Fibroblast of lung (primary cell): ENCODE data around the gene SNRNP25.

ENCODE experiments used
- CTCF ChIP-seq, 2 donors: IDR thresholded peaks in 1 of 2; conservative IDR thresholded peaks in 1 of 2; 1 replicate in 1 of 2; 2 replicates in 1 of 2; pipeline ENCODE4 v1.5.1; 2011 to 2012; ENCODE audit warnings: low read length in 2 of 2, control low read depth in 1 of 2, inconsistent platforms in 1 of 2, low read depth in 1 of 2, mild to moderate bottlenecking in 1 of 2
- EZH2 ChIP-seq: IDR thresholded peaks from 2 replicates; pipeline ENCODE4 v1.5.1; 2012; ENCODE audit warnings: low read length, control low read depth, mild to moderate bottlenecking; ENCODE audit errors: missing control alignments

GRCh38 chr16:55571-56136 is 2.0 kb downstream of the SNRNP25 start:
- TF ChIP-seq EZH2 (no peak), CTCF (conservative IDR thresholded peaks at IDR 0.05 in 1 of 2, IDR thresholded peaks at IDR 0.05 in 1 of 2; ENCODE audit: low read depth in 1 of 2, low read length in 2 of 2) (no peak)
